RCC 7860 (cell line): ENCODE measurements around the gene ASPHD2.

ENCODE experiments used
- DNase-seq: peaks from one replicate; pipeline ENCODE4 v3.0.0-alpha.2; 2015; ENCODE audit warnings: low spot score
- FAIRE-seq: peaks from 2 replicates; lab custom pipeline; 2012; peaks lifted over from hg19 to GRCh38; lab: Jason Lieb, UNC

Gene ASPHD2

GRCh38 chr22:26466196-26466595, 37.1 kb downstream of the ASPHD2 start:
- no peak for FAIRE-seq
- no peak for DNase-seq

- FAIRE-seq (no peak), DNase-seq (no peak)
These were observed 41.7 kb downstream of the ASPHD2 start for GRCh38 chr22:26470807-26471206.

- peak; percentile 96 for DNase-seq
- peak; percentile 98 for FAIRE-seq
These were observed 42.5 kb downstream of the ASPHD2 start for GRCh38 chr22:26471522-26471921.

GRCh38 chr22:26474682-26475081, 45.6 kb downstream of the ASPHD2 start:
- DNase-seq: peak; percentile 72
- FAIRE-seq: peak; percentile 95

GRCh38 chr22:26476705-26477340, 47.8 kb downstream of the ASPHD2 start:
- DNase-seq (peak; percentile 86), FAIRE-seq (peak; percentile 88)

GRCh38 chr22:26477341-26477731, 48.3 kb downstream of the ASPHD2 start:
- FAIRE-seq (no peak), DNase-seq (peak; percentile 73)

- FAIRE-seq (no peak), DNase-seq (no peak)
These were observed 50.2 kb downstream of the ASPHD2 start for GRCh38 chr22:26479043-26479791.

- no peak for FAIRE-seq
- no peak for DNase-seq
These were observed 50.9 kb downstream of the ASPHD2 start for GRCh38 chr22:26479792-26480610.

GRCh38 chr22:26480611-26480932, 51.5 kb downstream of the ASPHD2 start:
- no peak for FAIRE-seq
- no peak for DNase-seq

- FAIRE-seq: no peak
These were observed 52.1 kb downstream of the ASPHD2 start for GRCh38 chr22:26481112-26481693.

GRCh38 chr22:26481694-26482093, 52.6 kb downstream of the ASPHD2 start:
- FAIRE-seq: no peak
- DNase-seq: no peak

More at GRCh38 chr22:26481112-26481693, 52.1 kb downstream of the ASPHD2 start:
- no peak for DNase-seq

GRCh38 chr22:26482161-26482560, 53.1 kb downstream of the ASPHD2 start:
- DNase-seq (no peak), FAIRE-seq (no peak)

GRCh38 chr22:26483043-26483438, 54.0 kb downstream of the ASPHD2 start:
- DNase-seq (no peak), FAIRE-seq (no peak)

GRCh38 chr22:26483439-26484359, 54.6 kb downstream of the ASPHD2 start, which contains the start of the genes HPS4 and SRRD:
Gene HPS4 (minus strand): TSS chr22:26483783. CDS start chr22:26481762, 2,021 bp downstream.
Gene SRRD (plus strand): TSS chr22:26483877. CDS start chr22:26483891, 14 bp downstream.
- FAIRE-seq (no peak), DNase-seq (peak; percentile 70)

GRCh38 chr22:26484360-26484706, 55.3 kb downstream of the ASPHD2 start:
- FAIRE-seq (no peak), DNase-seq (no peak)

GRCh38 chr22:26485013-26485412, 56.0 kb downstream of the ASPHD2 start:
- FAIRE-seq (no peak), DNase-seq (no peak)

GRCh38 chr22:26485806-26486390, 56.8 kb downstream of the ASPHD2 start:
- DNase-seq (no peak), FAIRE-seq (no peak)

GRCh38 chr22:26486394-26486793, 57.3 kb downstream of the ASPHD2 start:
- FAIRE-seq: no peak

GRCh38 chr22:26487996-26488395, 58.9 kb downstream of the ASPHD2 start:
- FAIRE-seq: no peak
- DNase-seq: no peak

More at GRCh38 chr22:26486394-26486793, 57.3 kb downstream of the ASPHD2 start:
- DNase-seq: no peak
